HL-60 (cell line): ENCODE results near the gene FAAP20.

Experiments used
- DNase-seq, 2 experiments: peaks; one replicate each; pipeline ENCODE4 v3.0.0-alpha.2; 2010 to 2020; ENCODE audit warnings: low read depth in 1 of 2, low spot score in 1 of 2
- H3K27ac ChIP-seq: fragments of 250-450 bp; sonication (Bioruptor Pico); replicated peaks from 2 replicates; pipeline ENCODE4 v1.5.1; 2020; ENCODE audit warnings: mild to moderate bottlenecking, moderate library complexity
- H3K27me3 ChIP-seq: fragments of 250-450 bp; sonication (Bioruptor Pico); 2 replicates; pipeline ENCODE4 v1.5.1; 2021; ENCODE audit warnings: mild to moderate bottlenecking, moderate library complexity; ENCODE audit not compliant: insufficient read depth, poor library complexity, severe bottlenecking
- H3K4me3 ChIP-seq: replicated peaks from 2 replicates; pipeline ENCODE4 v1.5.1; 2011; ENCODE audit warnings: mild to moderate bottlenecking, control low read depth, low read length; ENCODE audit not compliant: insufficient read depth
- GABPA ChIP-seq: IDR thresholded peaks from 2 replicates; pipeline ENCODE4 v1.6.1; 2012; ENCODE audit warnings: low read depth
- POLR2AphosphoS5 ChIP-seq: IDR thresholded peaks from 2 replicates; pipeline ENCODE4 v1.6.1; 2012; ENCODE audit warnings: low read depth
- REST ChIP-seq: IDR thresholded peaks from 2 replicates; pipeline ENCODE4 v1.6.1; 2012; ENCODE audit warnings: low read depth; ENCODE audit not compliant: insufficient replicate concordance
- SPI1 ChIP-seq: IDR thresholded peaks from 2 replicates; pipeline ENCODE4 v1.6.1; 2012; ENCODE audit warnings: low read depth, mild to moderate bottlenecking, borderline replicate concordance
- TF ChIP-seq, protein P1 (sequence below): IDR thresholded peaks from one replicate; pipeline ENCODE4 v1.5.1; 2011; ENCODE audit warnings: low read length, control low read depth, inconsistent platforms; ENCODE audit not compliant: insufficient read depth

Gene FAAP20

GRCh38 chr1:2170211-2170610 is 24.4 kb downstream of the FAAP20 start:
- Histone ChIP-seq H3K27me3 (no peaks in the 10 kb centered on the region), H3K4me3 (no peak overlapping the region), H3K27ac (no peak overlapping the region)
- TF ChIP-seq SPI1 (no peak), GABPA (no peak), REST (no peak), POLR2AphosphoS5 (no peak)
- TF ChIP-seq, protein P1, sequence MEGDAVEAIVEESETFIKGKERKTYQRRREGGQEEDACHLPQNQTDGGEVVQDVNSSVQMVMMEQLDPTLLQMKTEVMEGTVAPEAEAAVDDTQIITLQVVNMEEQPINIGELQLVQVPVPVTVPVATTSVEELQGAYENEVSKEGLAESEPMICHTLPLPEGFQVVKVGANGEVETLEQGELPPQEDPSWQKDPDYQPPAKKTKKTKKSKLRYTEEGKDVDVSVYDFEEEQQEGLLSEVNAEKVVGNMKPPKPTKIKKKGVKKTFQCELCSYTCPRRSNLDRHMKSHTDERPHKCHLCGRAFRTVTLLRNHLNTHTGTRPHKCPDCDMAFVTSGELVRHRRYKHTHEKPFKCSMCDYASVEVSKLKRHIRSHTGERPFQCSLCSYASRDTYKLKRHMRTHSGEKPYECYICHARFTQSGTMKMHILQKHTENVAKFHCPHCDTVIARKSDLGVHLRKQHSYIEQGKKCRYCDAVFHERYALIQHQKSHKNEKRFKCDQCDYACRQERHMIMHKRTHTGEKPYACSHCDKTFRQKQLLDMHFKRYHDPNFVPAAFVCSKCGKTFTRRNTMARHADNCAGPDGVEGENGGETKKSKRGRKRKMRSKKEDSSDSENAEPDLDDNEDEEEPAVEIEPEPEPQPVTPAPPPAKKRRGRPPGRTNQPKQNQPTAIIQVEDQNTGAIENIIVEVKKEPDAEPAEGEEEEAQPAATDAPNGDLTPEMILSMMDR: no peak
- DNase-seq: no peak

- Histone ChIP-seq H3K4me3 (no peak overlapping the region), H3K27ac (no peak overlapping the region), H3K27me3 (no peaks in the 10 kb centered on the region)
- TF ChIP-seq GABPA (no peak), SPI1 (no peak), REST (no peak), POLR2AphosphoS5 (no peak)
- TF ChIP-seq, protein P1: no peak
- no peak for DNase-seq
Observed at GRCh38 chr1:2169200-2169836, 25.3 kb downstream of the FAAP20 start.

GRCh38 chr1:2168535-2168934 is 26.0 kb downstream of the FAAP20 start:
- no peak for TF ChIP-seq GABPA
- TF ChIP-seq REST: no peak
- TF ChIP-seq SPI1: no peak
- TF ChIP-seq POLR2AphosphoS5: no peak
- Histone ChIP-seq H3K4me3 (no peak overlapping the region), H3K27ac (no peak overlapping the region), H3K27me3 (no peaks in the 10 kb centered on the region)
- no peak for DNase-seq
